ENCODE data around the gene FAM83B.
"Not testable (repeated sequence)": the region's sequence is repeated elsewhere in the genome, so short reads cannot be mapped to it uniquely, and the experiment has no call there.

FAM83B gene

GRCh38 chr6:54861905-54862616 lies 15.5 kb downstream of the FAM83B start:
- DNase-seq (ENCODE audit: low spot score), result no peak

DNA sequence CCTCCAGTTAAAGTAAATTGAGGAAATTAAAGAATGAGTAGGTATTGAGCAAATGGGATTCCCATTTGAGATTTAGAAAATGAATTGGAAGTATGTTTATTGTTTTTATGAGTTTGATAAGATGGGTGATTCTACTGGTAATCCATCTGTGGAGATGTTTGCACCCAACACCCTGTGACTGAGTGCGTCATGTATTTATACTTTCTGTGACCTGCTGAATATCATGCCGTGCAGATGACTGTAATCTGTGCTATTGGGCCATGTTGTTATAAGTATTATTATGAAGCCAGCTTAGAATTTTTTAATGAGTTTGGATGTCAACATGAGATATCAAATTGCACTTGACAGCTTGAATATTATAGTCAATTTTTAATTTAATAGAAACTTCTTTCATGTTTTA lies 17.7 kb downstream of the FAM83B start:
- no peak for DNase-seq (ENCODE audit: low spot score)

DNA sequence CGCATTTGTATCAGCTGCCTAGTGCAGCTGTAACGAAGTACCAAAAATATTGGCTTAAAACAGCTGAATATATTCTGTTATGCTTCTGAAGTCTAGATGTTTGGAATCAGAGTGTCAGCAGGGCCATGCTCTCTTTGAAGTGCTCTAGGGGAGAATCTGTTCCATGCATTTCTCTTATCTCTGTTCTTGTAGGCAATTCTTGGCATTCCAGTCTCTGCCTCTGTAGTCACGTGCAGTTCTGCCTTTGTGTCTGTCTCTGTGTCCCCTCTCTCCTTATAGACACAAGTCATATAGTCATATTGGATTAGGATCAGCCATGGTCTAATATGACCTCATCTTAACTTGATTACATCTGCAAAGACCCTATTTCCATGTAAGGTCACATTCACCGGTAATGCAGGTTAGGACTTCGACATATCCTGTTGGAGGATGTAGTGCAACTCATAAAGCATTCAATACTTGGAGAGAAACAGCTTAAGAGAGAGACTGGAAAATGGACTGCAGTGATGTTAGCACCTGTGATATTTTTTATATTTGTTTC lies 18.6 kb downstream of the FAM83B start:
- no peak for DNase-seq (ENCODE audit: low spot score)

- DNase-seq (ENCODE audit: low spot score), result no peak
These were observed 22.0 kb downstream of the FAM83B start for GRCh38 chr6:54868556-54868955.

GRCh38 chr6:54873599-54873998 lies 27.0 kb downstream of the FAM83B start:
- no peak for DNase-seq (ENCODE audit: low spot score)

DNA sequence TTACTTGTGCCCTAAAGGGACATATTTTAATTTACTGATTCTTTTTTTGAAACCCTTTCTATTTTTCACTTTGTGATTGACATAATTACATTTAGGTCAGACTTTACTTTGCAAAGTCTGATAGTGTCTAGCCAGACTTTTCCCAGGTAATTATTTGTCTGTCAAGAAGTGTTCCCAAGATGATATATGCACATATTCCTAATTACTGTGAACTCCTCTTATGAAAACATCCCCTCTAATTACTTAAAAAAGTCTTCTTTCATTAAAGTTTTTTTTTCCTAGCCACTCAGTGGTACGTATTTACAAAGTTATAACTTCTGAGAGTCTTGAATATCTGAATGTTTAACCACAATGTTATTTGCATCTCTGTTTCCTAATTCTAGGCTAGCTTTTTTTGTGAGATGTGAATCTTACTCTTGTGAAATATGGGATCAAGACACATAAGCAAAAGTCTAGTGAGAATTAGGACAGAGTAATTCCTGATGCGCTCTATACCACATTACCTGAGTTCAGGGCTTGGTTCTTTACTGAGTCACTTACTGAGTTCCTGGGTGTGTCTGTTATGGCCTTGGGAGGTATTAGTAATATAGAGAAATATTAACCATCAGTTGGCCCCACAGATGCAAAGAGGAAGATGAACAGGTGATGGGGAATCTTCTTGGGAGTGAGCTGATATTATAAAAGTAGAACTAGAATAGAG lies 27.9 kb downstream of the FAM83B start:
- DNase-seq (ENCODE audit: low spot score), result no peak

GRCh38 chr6:54875539-54875938 lies 29.0 kb downstream of the FAM83B start:
- no peak for DNase-seq (ENCODE audit: low spot score)

DNA sequence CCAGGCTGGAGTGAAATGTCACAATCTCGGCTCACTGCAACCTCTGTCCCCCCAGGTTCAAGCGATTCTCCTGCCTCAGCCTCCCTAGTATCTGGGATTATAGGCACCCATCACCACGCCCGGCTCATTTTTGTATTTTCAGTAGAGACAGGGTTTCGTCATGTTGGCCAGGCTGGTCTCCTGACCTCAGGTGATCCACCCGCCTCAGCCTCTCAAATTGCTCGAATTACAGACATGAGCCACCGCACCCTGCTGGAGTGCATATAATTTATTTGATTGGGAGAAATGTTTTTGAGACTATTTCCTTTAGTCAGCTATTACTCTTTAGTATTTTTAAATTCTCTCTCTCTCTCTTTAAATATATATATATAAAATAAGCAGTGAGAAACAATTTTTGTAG lies 29.8 kb downstream of the FAM83B start:
- DNase-seq (ENCODE audit: low spot score), result no peak

GRCh38 chr6:54876871-54877270 lies 30.3 kb downstream of the FAM83B start:
- no peak for DNase-seq (ENCODE audit: low spot score)

GRCh38 chr6:54877713-54878317 lies 31.2 kb downstream of the FAM83B start:
- no peak for DNase-seq (ENCODE audit: low spot score)

DNA sequence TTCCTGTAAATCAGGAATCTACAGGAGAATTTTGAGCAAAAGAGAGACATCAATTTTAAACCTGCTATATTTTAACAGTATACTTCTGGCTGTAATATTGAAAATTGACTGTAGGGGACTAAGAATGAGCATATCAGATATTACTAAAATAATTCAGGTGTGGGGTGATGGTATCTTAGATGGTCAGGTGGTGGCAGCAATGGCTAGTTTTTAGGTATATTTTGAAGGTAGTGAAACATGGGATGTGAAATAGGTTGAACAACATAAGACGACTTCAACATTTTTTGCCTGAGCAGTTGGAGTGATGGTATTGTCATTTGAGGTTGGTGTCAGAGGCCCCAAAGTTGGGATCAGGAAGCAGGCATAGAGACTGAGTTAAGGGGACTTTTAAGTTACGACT lies 32.1 kb downstream of the FAM83B start:
- no peak for DNase-seq (ENCODE audit: low spot score)

DNA sequence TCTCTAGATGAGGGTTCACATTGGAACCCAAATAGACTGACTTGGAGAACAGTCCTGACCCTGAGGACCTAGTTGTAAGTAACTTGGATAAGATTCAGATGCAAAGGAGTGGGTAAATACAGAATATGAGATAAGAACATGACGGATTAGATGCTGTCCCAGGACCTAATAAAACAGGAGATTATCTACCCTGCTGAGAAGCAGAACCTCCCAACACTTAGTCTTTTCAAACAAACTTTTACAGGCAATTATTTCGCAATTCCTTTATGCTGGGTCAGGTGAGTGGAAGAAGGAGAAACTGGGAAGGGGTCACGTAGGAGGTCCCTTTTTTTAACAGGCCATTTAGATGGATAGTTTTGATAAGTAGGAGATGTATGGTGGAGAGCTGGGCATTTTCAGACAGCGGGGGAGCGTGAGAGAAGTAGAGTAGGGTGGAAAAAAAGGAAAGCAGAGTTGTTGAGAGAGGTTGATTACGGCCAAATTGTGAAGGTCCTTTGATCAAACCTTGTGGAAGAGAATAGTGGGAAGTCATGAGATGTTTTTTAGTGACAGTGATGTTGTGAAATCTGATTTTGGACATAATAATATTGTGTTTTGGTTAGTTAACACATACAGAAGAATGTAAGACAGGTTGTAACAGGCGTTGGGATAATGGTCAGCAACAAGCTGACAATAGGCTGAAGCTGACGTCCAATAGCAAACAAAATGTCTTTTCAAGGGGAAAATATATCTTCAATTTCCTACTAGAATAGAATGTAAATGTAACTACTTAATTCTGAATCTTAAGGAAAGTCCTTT lies 32.8 kb downstream of the FAM83B start:
- no peak for DNase-seq (ENCODE audit: low spot score)

GRCh38 chr6:54881067-54881730 lies 34.6 kb downstream of the FAM83B start:
- DNase-seq (ENCODE audit: low spot score), result no peak

DNA sequence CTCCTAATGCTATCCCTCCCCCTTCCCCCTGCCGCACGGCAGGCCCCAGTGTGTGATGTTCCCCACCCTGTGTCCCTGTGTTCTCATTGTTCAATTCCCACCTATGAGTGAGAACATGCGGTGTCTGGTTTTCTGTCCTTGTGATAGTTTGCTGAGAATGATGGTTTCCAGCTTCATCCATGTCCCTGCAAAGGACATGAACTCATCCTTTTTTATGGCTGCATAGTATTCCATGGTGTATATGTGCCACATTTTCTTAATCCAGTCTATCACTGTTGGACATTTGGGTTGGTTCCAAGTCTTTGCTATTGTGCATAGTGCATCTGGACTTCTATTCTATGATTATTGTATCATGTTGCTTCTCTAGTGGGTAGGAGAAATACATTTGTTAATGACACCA lies 35.3 kb downstream of the FAM83B start:
- not testable (repeated sequence) for DNase-seq (ENCODE audit: low spot score)

DNA sequence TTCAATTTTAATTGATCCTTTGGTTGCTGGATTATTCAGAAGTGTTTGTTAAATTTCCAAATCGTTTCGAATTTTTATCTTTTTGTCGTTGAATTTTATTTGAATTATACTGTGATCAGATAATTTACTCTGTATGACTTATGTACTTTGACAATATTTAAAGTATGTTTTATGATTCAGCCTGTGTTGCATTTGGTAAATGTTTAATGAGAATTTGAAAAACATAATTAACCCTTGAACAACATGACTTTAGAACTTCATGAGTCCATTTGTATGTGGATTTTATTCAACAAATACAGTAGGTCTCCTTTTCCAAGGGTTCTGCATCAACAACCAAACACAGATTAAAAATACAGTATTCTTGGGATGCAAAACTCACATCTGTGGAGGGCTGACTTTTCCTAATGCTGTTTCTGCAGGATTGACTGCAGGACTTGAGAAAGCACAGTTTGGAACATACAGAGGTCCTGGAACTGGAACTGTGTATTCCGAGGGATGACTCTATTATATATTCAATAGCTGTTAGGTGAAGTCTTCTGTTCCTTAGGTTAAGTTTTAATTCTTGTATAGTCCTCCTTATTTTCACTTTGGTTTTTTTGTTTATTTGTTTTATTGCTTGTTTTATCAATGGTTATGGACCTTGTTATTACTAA lies 40.5 kb downstream of the FAM83B start:
- DNase-seq (ENCODE audit: low spot score), result no peak

GRCh38 chr6:54891536-54891935 lies 45.0 kb downstream of the FAM83B start:
- no peak for DNase-seq (ENCODE audit: low spot score)

DNA sequence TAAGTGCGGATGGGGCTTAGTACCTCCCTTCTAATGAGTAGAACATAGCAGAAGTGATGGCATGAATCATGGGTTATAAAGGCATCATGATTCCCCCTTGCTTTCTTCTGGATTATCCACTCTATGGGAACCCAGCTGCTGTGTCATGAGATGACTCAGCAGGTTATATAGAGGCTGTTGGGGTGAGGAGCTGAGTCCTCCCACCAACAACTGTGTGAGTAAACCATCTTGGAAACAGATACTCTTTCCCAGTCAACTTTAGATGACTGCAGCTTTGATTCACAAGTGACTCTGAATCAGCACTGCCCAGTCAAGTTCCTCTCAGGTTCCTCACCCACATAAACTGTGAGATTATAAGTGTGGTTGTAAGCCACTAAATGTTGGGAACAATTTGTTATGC lies 46.3 kb downstream of the FAM83B start:
- DNase-seq (ENCODE audit: low spot score), result no peak

- DNase-seq (ENCODE audit: low spot score), result no peak
These were observed 47.2 kb downstream of the FAM83B start for GRCh38 chr6:54893818-54894217.

- DNase-seq (ENCODE audit: low spot score), result no peak
These were observed 49.7 kb downstream of the FAM83B start for GRCh38 chr6:54896302-54896701.

- no peak for DNase-seq (ENCODE audit: low spot score)
These were observed 51.1 kb downstream of the FAM83B start for GRCh38 chr6:54897462-54898189.

DNA sequence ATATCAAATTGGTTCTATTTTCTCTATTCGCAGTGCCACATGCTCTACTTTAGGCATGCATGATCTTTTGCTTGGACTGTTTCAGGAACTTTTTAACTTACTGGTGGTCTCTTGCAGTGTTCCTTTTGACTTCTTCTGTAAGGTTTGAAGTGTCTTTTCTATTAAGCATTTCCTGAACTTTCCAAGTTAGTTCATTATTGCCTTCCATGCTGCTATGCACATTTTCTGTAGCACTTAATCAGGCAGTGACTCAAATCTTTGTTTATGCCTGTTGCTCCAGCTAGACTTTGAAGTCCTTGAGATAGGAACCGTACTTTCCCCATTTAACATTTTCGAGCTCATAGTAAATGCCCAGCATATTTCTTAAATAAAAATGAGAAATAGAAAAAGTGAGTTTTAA lies 52.2 kb downstream of the FAM83B start:
- DNase-seq (ENCODE audit: low spot score), result no peak
